RWPE2 (cell line): ENCODE data around the gene ALK.

Source experiments
- ATAC-seq: fragments of 200-7000 bp; cut with Tn5 transposase; 3 replicates; pipeline ENCODE4 v1.9.1; 2021; ENCODE audit warnings: low read depth
- DNase-seq: peaks from one replicate; pipeline ENCODE4 v3.0.0-alpha.2; 2020; ENCODE audit warnings: low spot score
- H3K27ac ChIP-seq: fragments of 450-650 bp; 2 replicates; pipeline ENCODE4 v1.5.1; 2017; ENCODE audit warnings: mild to moderate bottlenecking; ENCODE audit not compliant: poor library complexity, severe bottlenecking
- H3K27me3 ChIP-seq: fragments of 250-450 bp; sonication (Bioruptor Pico); 2 replicates; pipeline ENCODE4 v1.5.1; 2021; ENCODE audit warnings: mild to moderate bottlenecking, moderate library complexity; ENCODE audit not compliant: insufficient read depth, poor library complexity, severe bottlenecking
- H3K36me3 ChIP-seq: fragments of 250-450 bp; sonication (Bioruptor Pico); 2 replicates; pipeline ENCODE4 v1.5.1; 2020; ENCODE audit warnings: low read depth, mild to moderate bottlenecking, moderate library complexity
- H3K4me1 ChIP-seq: fragments of 250-450 bp; sonication (Bioruptor Pico); 2 replicates; pipeline ENCODE4 v1.5.1; 2021; ENCODE audit warnings: mild to moderate bottlenecking, moderate library complexity; ENCODE audit not compliant: insufficient read depth, poor library complexity, severe bottlenecking
- H3K4me3 ChIP-seq: fragments of 250-450 bp; sonication (Bioruptor Pico); 2 replicates; pipeline ENCODE4 v1.5.1; 2021; ENCODE audit warnings: mild to moderate bottlenecking, moderate library complexity; ENCODE audit not compliant: severe bottlenecking
- H3K9me3 ChIP-seq: fragments of 250-450 bp; sonication (Bioruptor Pico); 2 replicates; pipeline ENCODE4 v1.5.1; 2021; ENCODE audit warnings: mild to moderate bottlenecking, moderate library complexity; ENCODE audit not compliant: severe bottlenecking
- CTCF ChIP-seq: fragments of 450-650 bp; IDR thresholded peaks from one replicate; pipeline ENCODE4 v1.5.1; 2017; ENCODE audit warnings: mild to moderate bottlenecking, moderate library complexity; ENCODE audit not compliant: poor library complexity, severe bottlenecking

ALK gene

GRCh38 chr2:29281086-29281915 lies 640.1 kb downstream of the ALK start:
- no peak for TF ChIP-seq CTCF
- no peak overlapping the region for H3K27ac ChIP-seq

GRCh38 chr2:29278966-29279365 lies 642.4 kb downstream of the ALK start:
- ATAC-seq = no peak
- Histone ChIP-seq H3K27ac (no peak overlapping the region), H3K36me3 (no peaks in the 10 kb centered on the region), H3K9me3 (no peaks in the 10 kb centered on the region), H3K4me3 (no peak overlapping the region), H3K4me1 (no peaks in the 10 kb centered on the region), H3K27me3 (no peaks in the 10 kb centered on the region)
- no peak for DNase-seq
- no peak for TF ChIP-seq CTCF

More at GRCh38 chr2:29281086-29281915, 640.1 kb downstream of the ALK start:
- DNase-seq (no peak), ATAC-seq (peak; percentile 64)
- Histone ChIP-seq H3K27me3 (no peaks in the 10 kb centered on the region), H3K36me3 (no peaks in the 10 kb centered on the region), H3K4me3 (no peak overlapping the region), H3K4me1 (no peaks in the 10 kb centered on the region), H3K9me3 (no peaks in the 10 kb centered on the region)

DNA sequence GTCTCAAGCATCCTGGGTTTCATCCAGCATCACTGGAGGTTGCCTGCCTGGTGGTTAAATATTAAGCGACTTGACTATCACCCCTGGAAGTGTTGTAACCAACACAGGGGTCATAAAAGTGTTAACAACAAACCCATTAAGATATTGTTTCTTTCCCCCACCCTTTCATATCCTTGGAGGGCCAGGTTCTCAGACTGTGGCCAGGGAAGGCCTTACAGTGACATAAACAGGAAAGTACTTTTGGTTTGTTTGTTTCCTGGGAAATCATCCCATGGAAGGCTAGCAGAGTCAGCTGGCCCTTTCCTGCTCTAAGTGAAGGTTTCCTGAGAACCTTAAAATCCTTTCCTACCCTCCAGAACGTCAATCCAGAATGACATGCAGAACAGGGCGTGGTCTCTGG lies 645.2 kb downstream of the ALK start:
- Histone ChIP-seq H3K4me1 (peaks cover 6% of the 10 kb centered on the region), H3K36me3 (no peaks in the 10 kb centered on the region), H3K27me3 (no peaks in the 10 kb centered on the region), H3K27ac (no peak overlapping the region), H3K4me3 (no peak overlapping the region), H3K9me3 (no peaks in the 10 kb centered on the region)
- no peak for ATAC-seq
- no peak for TF ChIP-seq CTCF
- no peak for DNase-seq

DNA sequence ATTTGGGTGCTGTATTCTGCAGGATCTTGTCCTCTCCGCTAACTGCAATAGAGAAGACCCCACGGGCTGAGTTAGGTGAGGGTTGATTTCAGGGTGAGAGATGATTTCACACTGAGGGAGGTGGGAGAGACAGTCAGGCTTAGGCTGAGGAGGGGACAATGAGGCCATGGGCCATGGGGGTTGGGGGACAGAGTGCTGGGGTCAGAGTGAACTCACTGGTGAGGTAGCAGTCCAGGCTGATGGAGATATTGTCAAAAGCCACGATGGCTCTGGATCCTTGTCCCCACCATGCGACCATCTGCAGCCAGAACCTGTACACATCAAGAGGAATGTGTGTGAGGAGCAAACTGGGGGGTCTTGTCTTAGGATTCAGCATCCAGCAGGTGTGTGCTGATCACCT lies 646.2 kb downstream of the ALK start:
- Histone ChIP-seq H3K36me3 (no peaks in the 10 kb centered on the region), H3K27me3 (no peaks in the 10 kb centered on the region), H3K9me3 (no peaks in the 10 kb centered on the region), H3K4me1 (peaks cover 6% of the 10 kb centered on the region), H3K4me3 (no peak overlapping the region), H3K27ac (no peak overlapping the region)
- no peak for TF ChIP-seq CTCF
- ATAC-seq (no peak), DNase-seq (no peak)
